NCI-H2029 (cell line): ENCODE results near the gene FBXO48.
"Not testable (repeated sequence)": the region's sequence is repeated elsewhere in the genome, so short reads cannot be mapped to it uniquely, and the experiment has no call there.

Experiments used
- DNase-seq: peaks from one replicate; lab custom pipeline; 2025; lab: John Stamatoyannopoulos, UW

Gene FBXO48

GRCh38 chr2:68471385-68471784, 4.3 kb upstream of the FBXO48 start:
- no peak for DNase-seq

- no peak for DNase-seq
Measured at GRCh38 chr2:68469935-68470334, 2.8 kb upstream of the FBXO48 start.

GRCh38 chr2:68468801-68469200, 1.7 kb upstream of the FBXO48 start:
- no peak for DNase-seq

- no peak for DNase-seq
Measured at GRCh38 chr2:68466778-68467076, 367 bp downstream of the FBXO48 start.

GRCh38 chr2:68466361-68466777, 725 bp downstream of the FBXO48 start:
- DNase-seq = no peak

GRCh38 chr2:68465081-68465916, 1.8 kb downstream of the FBXO48 start:
- no peak for DNase-seq

- DNase-seq = no peak
Measured at GRCh38 chr2:68464651-68465050, 2.4 kb downstream of the FBXO48 start.

- peak; percentile 52 for DNase-seq
Measured at GRCh38 chr2:68463287-68463877, 3.7 kb downstream of the FBXO48 start.

GRCh38 chr2:68458981-68459380, 8.1 kb downstream of the FBXO48 start:
- no peak for DNase-seq

- no peak for DNase-seq
Measured at GRCh38 chr2:68456198-68456597, 10.9 kb downstream of the FBXO48 start.

- no peak for DNase-seq
Measured at GRCh38 chr2:68454719-68455118, 12.4 kb downstream of the FBXO48 start.

GRCh38 chr2:68453761-68454360, 13.2 kb downstream of the FBXO48 start:
- DNase-seq = no peak

- no peak for DNase-seq
Measured at GRCh38 chr2:68452158-68452900, 14.8 kb downstream of the FBXO48 start.

- DNase-seq = no peak
Measured at GRCh38 chr2:68448671-68449653, 18.1 kb downstream of the FBXO48 start.

- DNase-seq = no peak
Measured at GRCh38 chr2:68447118-68447517, 20.0 kb downstream of the FBXO48 start.

GRCh38 chr2:68446425-68446824, 20.7 kb downstream of the FBXO48 start:
- DNase-seq = not testable (repeated sequence)

GRCh38 chr2:68441994-68442322, 25.1 kb downstream of the FBXO48 start:
- no peak for DNase-seq

GRCh38 chr2:68441179-68441993, 25.7 kb downstream of the FBXO48 start:
- DNase-seq = peak; percentile 77

GRCh38 chr2:68438455-68439303, 28.4 kb downstream of the FBXO48 start:
- DNase-seq = no peak

- no peak for DNase-seq
Measured at GRCh38 chr2:68436270-68436669, 30.8 kb downstream of the FBXO48 start.
